ENCODE results near the gene KIAA1328. TPM values are rescaled to one million over a fixed set of nuclear protein-coding genes. Genes with fewer than 3 reads are reported as not detected.
"Not testable (repeated sequence)": the region's sequence is repeated elsewhere in the genome, so short reads cannot be mapped to it uniquely, and the experiment has no call there.

KIAA1328 gene
- total RNA-seq, 1 donor from 2014 or later: 7.0 TPM

DNA sequence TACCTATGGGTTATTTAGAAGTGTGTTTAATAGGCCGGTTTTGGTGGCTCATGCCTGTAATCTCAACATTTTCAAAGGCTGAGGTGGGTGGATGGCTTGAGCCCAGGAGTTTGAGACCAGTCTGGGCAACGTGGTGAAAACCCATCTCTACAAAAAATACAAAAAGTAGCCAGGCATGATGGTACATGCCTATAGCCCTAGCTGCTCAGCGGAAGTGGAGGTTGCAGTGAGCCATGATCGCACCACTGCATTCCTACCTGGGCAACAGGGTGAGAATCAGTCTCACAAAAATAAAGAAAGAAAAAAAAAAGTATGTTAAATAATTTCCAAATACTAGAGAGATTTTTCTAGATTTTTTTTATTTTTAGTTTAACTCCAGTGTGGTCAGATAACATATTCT is 316.0 kb downstream of the KIAA1328 start:
- no peak for DNase-seq (ENCODE audit: low read depth)

DNA sequence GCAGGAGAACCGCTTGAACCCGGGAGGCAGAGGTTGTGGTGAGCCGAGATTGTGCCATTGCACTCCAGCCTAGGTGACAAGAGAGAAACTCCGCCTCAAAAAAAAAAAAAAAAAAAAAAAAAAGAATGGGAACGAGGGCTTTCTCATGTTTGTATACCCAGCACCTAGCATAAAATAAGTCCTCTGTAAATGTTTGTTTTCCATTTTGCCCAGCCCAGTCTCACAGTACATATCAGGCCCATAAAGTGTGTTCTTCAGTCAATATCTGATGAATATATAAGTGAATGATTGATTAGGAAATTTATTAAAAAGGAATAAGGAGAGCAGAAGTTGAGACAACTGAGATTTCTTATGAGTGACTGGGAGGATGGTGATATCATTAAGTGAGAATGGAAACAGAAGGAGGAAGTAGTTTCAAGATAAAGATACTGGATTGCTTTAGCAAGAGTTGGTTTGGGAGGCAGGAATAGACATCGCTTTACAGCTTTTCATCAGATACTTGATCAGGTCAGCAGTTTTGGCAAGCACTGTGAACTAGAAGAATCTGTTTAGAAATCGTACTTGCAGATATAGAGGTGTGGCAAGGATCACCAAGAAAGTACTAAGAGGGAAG is 327.5 kb downstream of the KIAA1328 start:
- DNase-seq (ENCODE audit: low read depth): no peak

DNA sequence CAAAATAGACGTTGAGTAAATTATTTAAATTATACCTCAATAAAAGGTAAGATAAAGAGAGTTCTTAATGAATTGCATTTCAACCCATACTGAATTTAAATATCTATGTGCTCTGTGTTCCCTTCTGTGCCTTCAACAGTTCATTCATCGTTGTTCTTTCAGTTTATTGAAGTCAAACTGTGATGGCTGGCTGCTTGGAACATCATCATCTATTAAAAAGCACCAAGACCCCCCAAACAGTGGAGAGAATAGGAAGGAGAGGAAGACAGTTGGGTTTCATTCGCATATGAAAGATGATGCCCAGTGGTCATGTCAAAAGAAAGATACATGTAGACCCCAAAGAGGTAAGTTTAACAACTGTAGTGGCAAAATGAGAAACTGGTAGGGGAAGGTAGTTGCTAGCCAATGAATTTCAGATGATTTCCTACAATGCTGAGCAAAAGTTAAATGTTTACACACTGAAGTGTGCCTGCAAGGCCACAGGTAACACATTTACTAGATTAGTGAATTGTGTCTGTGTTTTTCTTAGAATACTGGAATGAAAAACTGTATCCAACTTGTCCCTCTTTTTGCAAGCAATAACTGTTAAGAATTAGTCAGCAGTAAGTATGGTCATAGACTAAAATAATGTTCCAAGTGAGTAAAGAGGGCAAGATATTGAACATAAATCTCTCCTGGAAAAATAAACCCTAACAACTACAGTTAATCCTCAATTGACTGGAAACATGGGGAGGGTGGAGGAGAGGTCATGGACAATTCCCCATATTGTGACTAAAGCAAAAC is 331.3 kb downstream of the KIAA1328 start:
- peak; percentile 90 for DNase-seq (ENCODE audit: low read depth)

DNA sequence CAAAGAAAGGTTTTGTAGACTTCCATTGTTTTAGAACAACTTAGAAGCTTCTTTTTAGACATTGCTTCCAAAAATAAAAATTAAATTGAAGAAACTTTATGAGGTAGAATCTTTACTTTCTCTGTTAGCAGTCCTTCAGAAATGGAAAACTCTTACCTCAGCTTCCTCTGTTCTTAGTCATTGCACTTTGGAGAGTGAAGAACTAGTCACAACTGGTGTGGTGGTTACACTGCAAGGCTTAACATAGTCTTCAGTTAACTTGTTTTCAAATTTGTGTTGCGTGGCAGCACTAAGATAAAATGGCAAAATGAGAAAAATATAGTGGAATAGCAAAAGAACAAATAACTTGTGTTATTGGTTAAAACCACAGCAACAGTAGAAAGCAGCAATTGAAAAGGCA is 332.6 kb downstream of the KIAA1328 start:
- DNase-seq (ENCODE audit: low read depth): peak; percentile 60

DNA sequence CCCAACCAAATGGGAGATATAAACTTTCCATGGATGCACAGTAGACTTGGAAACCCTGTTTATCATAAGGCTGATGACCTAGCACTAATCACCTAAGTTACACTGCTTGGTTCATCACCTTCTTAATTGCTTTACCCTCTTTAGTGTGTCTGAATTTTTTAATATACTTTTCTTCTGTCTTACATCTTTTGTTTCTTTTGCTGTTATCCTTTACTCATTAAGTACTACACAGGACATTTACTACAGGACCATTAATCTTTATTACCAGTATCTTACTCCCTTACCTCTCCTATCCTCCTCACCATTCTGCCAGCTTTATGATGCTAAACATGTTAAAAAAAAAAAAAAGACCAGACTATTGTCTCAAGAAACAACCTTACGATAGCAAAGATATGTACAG is 333.6 kb downstream of the KIAA1328 start:
- DNase-seq (ENCODE audit: low read depth): peak; percentile 3

DNA sequence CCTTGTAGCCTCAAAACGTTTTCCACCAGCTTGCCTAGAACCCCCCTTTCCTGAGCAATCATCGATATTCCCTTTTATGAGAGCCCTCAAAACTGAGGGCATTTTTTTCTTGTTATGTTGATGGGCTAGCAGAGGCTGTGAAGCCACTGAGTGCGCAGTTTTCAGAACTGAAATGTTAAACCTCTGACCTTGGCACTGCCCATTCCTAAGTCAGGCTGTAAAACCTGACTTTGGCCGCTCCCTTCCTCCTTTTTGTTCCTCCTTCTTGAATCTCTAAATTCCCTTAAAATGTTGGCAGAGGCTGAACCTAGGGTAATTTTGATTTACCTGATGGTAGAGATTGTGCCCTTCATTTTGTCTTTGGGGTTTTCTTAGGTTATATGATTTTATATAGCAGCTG is 334.2 kb downstream of the KIAA1328 start:
- no peak for DNase-seq (ENCODE audit: low read depth)

DNA sequence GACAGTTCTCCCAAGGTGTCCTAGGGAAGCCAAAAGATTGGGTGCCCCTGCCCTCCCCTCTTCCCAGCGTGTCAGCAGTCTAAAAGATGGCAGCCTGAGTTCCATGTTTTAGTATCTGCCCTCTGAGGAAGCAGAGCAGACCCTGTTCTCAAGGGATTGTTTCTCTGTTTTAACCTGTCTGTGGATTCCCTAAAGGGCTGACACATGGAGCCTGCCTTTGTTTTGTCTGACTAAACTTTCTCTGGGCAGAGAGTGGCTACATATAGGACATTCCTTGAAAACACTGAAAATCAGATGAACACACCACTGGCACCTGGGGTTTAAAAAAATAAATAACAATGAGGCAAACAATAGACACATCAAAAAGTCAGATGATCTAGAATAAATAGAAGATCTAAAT is 337.6 kb downstream of the KIAA1328 start:
- DNase-seq (ENCODE audit: low read depth): no peak

DNA sequence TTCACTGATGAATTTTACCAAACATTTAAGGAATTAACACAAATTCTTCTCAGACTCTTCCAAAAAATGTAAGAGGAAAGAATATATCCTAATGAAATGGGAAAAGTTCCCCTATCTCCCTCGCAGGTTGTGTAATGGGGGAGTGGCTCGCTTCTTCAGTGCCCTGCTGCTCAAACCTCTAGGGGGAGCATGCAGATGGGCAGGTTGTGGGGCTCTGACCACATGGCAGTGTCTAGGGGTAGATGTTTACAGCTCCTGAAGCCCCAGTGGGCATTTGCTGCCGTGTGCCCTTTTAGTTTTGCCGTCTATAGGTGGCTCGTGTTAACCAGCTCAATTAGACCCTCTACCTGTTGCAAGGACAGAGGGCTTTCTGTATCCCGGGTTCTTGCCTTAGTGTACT is 338.0 kb downstream of the KIAA1328 start:
- not testable (repeated sequence) for DNase-seq (ENCODE audit: low read depth)

DNA sequence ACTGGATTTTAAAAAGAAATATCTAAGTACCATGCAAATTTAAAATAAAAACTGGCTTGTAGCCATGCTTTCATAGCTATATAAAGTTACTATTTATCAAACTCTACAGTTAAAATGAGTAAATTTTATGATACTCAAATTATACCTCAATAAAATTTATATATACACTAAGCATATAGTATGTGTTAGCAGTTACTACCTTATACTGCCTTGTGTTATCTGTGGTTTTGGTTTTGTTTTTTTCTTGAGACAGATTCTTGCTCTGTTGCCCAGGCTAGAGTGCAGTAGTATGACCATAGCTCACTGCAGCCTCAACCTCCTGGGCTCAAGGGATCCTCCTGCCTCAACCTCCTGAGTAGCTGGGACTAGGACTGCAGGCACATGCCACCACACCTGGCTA is 342.1 kb downstream of the KIAA1328 start:
- DNase-seq (ENCODE audit: low read depth): no peak

DNA sequence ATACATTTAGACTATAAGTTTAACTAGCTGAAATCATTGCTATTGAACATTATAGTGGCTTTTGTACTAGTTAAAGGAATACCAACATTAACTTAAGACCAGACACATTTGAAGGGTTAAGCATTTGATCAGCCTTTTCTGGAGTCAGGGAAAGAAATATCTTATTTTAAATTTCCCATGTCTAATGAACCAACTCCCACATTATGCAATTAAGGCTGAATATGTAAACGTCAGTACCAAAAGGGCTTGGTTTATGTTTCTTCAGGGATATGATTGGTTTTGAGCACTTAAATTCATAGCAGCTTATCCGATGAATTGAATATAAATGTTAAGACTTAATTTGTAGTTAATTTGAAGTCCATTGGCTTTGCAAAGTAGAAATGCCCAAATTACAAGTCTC is 344.5 kb downstream of the KIAA1328 start:
- DNase-seq (ENCODE audit: low read depth): no peak

DNA sequence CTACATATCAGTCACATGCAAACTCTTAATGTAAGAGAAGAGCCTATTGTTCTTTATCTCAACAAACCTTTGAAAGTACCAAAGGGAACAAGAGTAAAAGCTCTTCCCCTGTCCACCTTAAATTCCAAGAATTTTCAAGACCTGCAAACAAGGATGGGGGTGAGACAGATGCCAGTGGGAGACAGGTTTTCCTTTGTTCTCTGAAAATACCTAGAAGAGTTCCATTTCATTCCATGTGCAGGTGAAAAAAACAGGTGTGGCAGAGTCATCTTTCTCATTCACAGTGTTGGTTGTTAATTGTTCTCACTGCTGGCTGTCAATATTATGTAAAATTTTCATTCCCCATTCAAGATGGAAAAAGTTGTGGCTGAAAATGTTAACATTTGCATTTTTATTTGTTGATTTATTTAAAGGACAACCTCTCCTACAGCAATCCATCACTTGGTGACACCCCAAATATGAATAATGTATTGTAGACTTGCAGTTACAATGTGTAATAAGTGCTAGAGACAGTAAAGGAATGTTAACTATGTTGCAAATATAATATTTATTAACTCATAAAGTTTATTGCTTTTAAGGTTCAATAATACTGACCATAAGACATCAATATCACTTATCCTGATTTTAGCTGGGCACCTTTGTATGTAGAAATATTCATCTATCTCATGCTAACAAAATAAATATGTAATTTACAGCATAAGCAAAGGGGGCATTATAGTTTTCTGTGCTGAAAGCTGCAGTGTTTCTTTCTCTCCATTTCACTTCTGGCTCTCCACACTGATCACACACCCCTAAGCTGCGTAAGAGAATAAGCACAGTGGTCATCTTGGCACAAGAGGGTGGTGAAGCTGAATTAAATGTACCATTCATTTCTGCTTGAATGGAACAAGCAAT is 347.0 kb downstream of the KIAA1328 start:
- DNase-seq (ENCODE audit: low read depth): no peak

DNA sequence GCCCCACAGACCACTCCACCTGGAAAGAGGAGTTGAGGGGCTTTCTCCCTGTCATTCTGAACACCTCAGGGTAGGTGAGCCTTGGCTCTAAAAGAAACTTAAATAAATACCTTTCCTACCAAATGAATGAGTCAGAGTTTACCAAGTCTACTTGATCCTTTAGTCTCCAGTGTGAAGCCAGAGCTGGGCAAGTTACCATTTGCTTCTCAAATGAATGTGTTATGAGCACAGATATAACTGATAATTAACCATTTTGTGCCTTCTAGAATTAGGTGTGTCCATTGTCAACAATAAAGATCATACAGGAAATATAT is 347.7 kb downstream of the KIAA1328 start:
- DNase-seq (ENCODE audit: low read depth): peak; percentile 55

DNA sequence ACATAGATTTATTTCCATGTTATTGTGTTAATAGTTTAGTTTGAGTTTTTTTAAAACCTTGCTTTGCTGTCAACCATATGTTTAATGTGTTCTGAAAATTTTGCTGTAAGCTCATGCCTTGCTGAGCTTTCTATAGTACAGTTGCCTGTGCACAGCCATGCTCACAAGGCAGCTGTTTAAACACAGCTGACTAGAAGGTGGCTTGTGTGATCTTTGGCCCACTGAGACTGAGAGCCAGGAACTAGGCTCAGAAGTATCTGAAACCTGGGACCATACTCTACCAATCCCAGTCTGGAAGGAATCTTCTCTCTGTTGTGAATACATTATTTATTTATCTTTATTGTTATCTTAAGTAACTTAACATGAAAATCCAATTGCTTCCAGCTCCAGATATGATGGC is 350.5 kb downstream of the KIAA1328 start:
- DNase-seq (ENCODE audit: low read depth): no peak

DNA sequence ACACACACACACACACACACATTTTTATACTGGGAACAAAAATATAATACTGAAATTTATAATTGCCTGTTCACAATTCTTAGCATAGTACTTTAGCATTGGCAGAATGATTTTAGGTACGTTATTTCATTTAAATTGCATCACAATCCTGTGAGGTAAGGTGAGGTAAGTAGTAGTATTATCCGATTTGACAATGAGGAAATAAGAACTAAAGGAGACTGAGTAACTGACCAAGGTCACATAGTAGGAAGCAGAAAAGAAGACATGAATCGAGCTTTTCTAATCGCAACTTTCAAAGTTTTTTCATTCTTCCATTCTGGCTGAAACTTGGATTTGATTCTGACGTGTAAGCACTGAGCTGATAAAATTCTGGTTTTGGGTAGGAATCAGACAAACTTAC is 351.2 kb downstream of the KIAA1328 start:
- no peak for DNase-seq (ENCODE audit: low read depth)

DNA sequence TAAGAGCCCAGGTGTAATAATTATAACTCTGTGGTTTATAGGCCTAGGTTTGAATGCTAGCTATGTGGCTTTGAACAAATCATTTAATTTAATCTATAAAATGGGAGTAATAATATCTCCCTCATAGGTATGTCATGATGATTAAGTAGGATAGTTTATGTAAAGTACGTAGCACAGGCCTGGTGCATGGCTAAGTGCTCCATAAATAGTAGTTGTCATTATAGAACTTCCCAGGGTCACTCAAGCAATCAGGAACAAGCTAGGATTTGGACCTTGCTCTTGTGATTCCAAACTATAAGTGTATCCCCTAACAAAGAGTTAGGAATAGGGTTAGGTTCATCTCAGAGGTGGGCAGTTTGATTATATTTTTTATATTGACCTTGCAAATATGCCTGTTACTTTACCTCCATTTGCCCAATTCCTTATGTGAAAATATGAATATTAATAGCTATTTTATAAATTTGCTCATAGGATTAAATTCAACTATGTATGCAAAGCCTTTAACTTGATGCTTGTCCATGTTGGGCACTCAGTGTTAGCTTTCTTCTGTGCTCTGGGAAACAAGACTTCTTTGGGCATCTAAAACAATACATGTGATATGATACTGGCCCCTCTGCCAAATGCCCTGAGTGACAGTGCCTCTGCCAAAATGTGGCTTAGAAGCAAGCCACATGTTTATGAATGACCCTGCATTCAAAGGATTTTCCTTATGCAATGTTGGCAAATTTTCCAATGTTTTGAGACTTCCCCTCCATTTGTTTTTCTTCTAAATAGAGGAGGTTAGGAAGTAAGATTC is 353.6 kb downstream of the KIAA1328 start:
- no peak for DNase-seq (ENCODE audit: low read depth)

DNA sequence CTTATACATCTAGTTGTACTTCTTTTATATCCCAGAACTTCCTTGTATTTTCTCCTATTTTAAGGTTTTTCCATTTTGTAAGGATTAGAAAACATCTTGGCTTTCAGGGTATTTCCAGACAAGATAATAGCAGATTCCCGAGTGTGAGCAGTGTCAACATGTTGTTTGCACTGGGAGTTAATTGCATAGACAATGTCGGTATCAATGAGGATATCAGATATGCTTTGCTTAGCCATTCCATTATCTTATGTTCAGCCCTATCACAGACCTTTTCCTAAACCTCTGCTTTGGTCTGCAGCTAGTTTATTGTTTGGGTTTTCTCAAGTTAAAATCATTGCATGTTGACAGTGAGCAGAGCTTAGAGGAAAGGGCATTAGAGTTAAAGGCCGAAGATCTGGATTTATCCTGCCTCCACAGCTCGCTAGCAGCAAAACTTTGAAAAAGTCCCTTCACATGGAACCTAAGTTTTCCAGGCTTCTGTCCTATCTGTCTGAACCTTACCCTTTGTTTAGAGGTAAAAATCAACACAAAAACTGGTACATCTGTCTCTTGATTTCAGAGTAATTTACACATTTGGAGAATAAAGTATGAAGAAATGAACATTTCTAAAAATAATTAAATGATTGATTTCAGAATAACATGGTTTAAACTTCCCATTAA is 355.4 kb downstream of the KIAA1328 start:
- DNase-seq (ENCODE audit: low read depth): no peak

DNA sequence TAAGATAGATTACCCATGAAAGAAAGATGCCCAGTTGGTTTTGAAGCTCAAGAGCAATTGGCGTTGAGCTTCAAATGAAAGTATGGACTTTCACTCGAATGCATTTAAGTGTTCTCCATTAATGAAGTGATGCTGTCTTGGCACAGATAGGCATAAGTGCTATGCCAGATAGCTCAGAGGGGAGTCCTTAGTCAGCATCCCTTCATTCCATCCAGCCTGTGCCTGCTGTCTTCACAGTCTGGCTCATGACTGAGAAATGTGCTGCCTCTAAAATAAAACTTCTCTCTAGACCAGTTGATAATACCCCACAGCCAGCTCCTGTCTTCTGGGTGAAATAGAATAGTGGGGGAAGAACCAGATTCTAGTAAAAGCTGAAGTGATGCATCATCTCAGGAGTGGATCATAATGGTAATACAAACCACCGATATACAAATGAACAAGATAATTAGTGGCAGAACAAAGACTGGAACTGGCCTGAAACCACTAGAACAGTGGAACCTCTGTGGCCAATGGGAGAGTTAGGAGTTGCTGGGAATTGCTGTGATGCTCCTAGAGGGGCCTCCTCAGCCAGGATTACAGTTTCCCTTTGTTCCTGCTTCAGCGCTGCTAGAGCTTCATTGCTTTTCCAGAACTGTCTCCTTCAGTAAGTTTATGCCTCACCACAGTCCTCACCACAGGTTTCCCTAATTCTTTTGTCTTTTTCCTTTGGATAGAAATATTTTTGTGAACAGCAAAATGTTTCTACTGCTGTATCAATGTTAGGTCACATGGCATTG is 359.3 kb downstream of the KIAA1328 start:
- no peak for DNase-seq (ENCODE audit: low read depth)

DNA sequence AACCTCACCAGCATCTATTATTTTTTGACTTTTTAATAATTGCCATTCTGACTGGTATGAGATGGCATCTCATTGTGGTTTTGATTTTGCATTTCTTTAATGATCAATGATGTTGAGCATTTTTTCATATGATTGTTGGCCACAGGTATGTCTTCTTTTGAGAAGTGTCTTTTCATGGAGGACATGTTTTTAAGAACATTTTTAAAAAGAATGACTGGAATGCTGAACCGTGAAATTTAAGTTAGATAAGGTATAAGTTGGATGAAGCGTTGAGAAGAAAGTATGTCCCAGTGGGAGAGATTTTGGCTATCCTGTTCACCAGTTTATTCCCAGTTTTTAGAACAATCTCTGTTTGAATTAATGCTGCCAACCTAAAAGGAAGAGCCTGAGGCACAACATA is 370.8 kb downstream of the KIAA1328 start:
- DNase-seq (ENCODE audit: low read depth): no peak

DNA sequence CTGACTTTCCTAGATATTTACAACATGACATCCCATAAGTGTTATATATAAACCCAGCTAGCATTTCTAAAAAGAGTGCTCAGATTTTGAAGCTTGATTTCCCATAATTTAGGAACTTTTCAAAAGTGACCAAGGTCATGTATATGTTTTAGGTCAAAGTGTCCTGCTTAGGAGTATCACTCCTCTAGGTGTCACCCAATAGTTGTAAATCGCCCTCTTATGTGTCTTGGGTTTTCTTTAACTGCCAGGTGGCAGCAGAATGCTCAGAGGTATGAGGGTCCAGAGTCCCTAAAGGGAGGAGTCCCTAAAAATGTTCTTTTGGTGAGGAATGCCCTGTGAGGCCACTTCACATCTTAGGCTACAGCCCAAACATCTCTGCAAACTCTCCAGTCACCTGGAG is 378.4 kb downstream of the KIAA1328 start:
- DNase-seq (ENCODE audit: low read depth): no peak

DNA sequence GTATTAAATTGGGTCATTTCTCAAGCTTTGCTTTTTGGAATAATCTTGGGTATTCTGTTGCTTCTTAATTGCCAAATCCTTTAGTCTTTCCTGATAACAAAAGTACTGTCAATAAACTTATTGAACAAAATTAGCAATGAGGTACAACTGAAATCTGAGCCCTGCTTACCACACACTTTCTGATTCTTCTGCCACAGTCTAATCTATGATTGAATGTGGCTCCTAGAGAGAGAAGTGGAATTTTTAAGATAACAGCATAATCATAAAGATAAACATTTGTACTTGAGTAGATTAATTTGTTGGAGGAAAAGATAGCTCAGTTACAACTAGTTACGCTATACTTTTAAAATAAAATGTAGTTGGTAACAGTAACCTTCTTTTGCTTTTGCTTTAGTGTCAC is 381.9 kb downstream of the KIAA1328 start:
- no peak for DNase-seq (ENCODE audit: low read depth)

All from renal cortical epithelial cell (primary cell).